Adrenal gland (tissue), 12 donors: ENCODE data around the gene KIF22. TPM values are rescaled to one million over a fixed set of nuclear protein-coding genes. Genes with fewer than 3 reads are reported as not detected.

Experiments used
- DNase-seq, 7 donors: peaks; one replicate each; pipeline ENCODE4 v3.0.0-alpha.2; 2019 to 2020
- H3K27ac ChIP-seq, 5 donors: fragments of 200-600 bp; sonication (generic) in 4 of 5; 1 replicate in 3 of 5; 2 replicates in 2 of 5; pipeline versions ENCODE4 v1.5.1 to v1.8.0; 2016 to 2020; ENCODE audit warnings: mild to moderate bottlenecking in 1 of 5
- H3K27me3 ChIP-seq: fragments of 200-600 bp; 2 replicates; pipeline ENCODE4 v1.8.0; 2021
- H3K36me3 ChIP-seq, 2 donors: fragments of 200-600 bp; replicated peaks in 1 of 2; 1 replicate in 1 of 2; 2 replicates in 1 of 2; pipeline versions ENCODE4 v1.5.1 to v1.8.0; 2018 to 2022
- H3K4me1 ChIP-seq, 2 donors: fragments of 200-600 bp; replicated peaks in 1 of 2; 1 replicate in 1 of 2; 2 replicates in 1 of 2; pipeline versions ENCODE4 v1.5.1 to v1.8.0; 2018 to 2021
- H3K4me3 ChIP-seq, 4 donors: fragments of 200-600 bp; sonication (generic) in 3 of 4; one replicate each; pipeline ENCODE4 v1.5.1; 2016 to 2018
- H3K9me3 ChIP-seq, 3 donors: fragments of 200-600 bp; sonication (generic) in 1 of 3; replicated peaks in 1 of 3; 1 replicate in 2 of 3; 2 replicates in 1 of 3; pipeline versions ENCODE4 v1.5.1 to v1.8.0; 2016 to 2021
- POLR2A ChIP-seq, 2 donors: fragments of 450-650 bp; IDR thresholded peaks; one replicate each; pipeline ENCODE4 v1.6.1; 2017; ENCODE audit warnings: antibody characterized with exemption in 2 of 2, mild to moderate bottlenecking in 2 of 2, moderate library complexity in 1 of 2
- WGBS, 4 donors: extraction: QIAGEN DNeasy Blood & Tissue Kit in 2 of 4; methylation state at CpG; one replicate each; pipeline versions ENCODE4 v1.1.5 to v1.1.7; 2013 to 2017; 5-methylcytosine and 5-hydroxymethylcytosine counted together
- intact Hi-C, 2 donors: fragments of 100-400 bp; cut with DNase I; formaldehyde crosslinking; loops; one replicate each; pipeline versions ENCODE4 v1.14.1 to v1.15.0; 2022 to 2023
- polyA plus RNA-seq, 3 donors: library from polyadenylated mRNA; stranded (reverse); fragments of 200-250 nt in 2 of 3; fragments of 350-450 nt in 1 of 3; fragmentation: Illumina TruSeq in 1 of 3; extraction: RNeasy Lipid Tissue Mini Kit (QIAGEN cat#74804) in 1 of 3; gene quantifications; one replicate each; pipeline ENCODE4 v1.2.3, GENCODE V29; 2013 to 2014
- total RNA-seq, 9 donors: library from RNA; depleted of rRNA in 4 of 9; stranded (reverse); fragments of >200 nt in 4 of 9; fragments of 120-200 nt in 1 of 9; fragmentation: NEBNext Ultra II Directional in 1 of 9; extraction: Animal tissue kit (Norgen Biotek cat#: 25700) in 1 of 9; gene quantifications; one replicate each; pipeline versions ENCODE4 v1.1.0 to v1.2.4, GENCODE V29; 2013 to 2023
- TF ChIP-seq, protein P1 (sequence below), 6 experiments: fragments of 450-650 bp in 4 of 6; fragments of 200-600 bp in 2 of 6; sonication (generic) in 1 of 6; IDR thresholded peaks; 1 replicate in 5 of 6; 2 replicates in 1 of 6; pipeline versions ENCODE4 v1.5.1 to v1.8.0; 2016 to 2021; ENCODE audit warnings: antibody characterized with exemption in 6 of 6, mild to moderate bottlenecking in 2 of 6, moderate library complexity in 1 of 6
- donor health status: healthy with polysubstance abuse.
- donor health status: Bipolar disorder and iron deficiency.
- donor health status: DM: yes; HTN: yes; CAD: no.
- donor health status: DM: no; HTN: no; CAD: no.
- donor health status: DM: no; HTN: no; CAD: no.
- donor health status: DM: yes; HTN: yes; CAD: no.

The KIF22 gene
- total and polyA plus RNA-seq, 12 donors = 8.8 to 127 (median 19.7) TPM

DNA sequence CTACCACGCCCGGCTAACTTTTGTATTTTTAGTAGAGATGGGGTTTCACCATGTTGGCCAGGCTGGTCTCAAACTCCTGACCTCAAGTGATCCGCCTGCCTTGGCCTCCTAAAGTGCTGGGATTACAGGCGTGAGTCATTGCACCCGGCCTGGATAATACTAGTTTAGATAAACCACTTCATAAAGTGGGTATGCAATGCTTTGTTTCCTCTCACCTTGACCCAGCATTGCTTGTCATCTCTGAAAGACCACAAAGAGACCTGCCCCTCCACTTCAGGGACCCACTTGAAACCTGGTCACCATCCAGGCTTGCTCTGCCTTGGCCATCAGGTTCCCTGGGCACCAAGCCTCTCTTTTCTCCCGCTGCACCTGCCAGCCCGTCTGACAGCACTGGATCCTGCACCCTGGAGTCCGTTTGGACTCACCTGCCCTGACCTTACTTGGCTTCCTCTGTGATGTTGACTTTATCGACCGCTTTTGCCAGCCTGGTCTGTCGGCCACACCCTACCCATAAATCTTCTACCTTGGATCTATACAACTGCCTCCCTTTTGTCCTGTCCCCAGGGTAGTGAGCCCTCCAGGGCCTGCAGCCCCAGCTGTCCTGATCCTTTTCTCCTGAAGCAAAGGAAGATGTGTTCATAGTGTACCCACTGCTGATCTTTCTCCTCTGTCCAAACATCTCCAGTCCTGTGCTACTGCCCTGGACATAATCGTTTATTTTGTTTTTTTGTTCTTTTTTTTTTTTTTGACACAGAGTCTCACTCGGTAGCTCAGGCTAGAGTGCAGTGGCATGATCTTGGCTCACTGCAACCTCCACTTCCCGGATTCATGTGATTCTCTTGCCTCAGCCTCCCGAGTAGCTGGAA lies 25.2 kb upstream of the KIF22 start:
- intact Hi-C loops = no loop called here
- Histone ChIP-seq H3K4me1 (no peaks in the 10 kb centered on the region), H3K27ac (no peak overlapping the region), H3K4me3 (no peak overlapping the region), H3K27me3 (no peaks in the 10 kb centered on the region), H3K36me3 (no peaks in the 10 kb centered on the region), H3K9me3 (no peaks in the 10 kb centered on the region)
- DNase-seq = no peak
- TF ChIP-seq POLR2A (IDR thresholded peaks at IDR 0.05) = no peak
- TF ChIP-seq, protein P1, sequence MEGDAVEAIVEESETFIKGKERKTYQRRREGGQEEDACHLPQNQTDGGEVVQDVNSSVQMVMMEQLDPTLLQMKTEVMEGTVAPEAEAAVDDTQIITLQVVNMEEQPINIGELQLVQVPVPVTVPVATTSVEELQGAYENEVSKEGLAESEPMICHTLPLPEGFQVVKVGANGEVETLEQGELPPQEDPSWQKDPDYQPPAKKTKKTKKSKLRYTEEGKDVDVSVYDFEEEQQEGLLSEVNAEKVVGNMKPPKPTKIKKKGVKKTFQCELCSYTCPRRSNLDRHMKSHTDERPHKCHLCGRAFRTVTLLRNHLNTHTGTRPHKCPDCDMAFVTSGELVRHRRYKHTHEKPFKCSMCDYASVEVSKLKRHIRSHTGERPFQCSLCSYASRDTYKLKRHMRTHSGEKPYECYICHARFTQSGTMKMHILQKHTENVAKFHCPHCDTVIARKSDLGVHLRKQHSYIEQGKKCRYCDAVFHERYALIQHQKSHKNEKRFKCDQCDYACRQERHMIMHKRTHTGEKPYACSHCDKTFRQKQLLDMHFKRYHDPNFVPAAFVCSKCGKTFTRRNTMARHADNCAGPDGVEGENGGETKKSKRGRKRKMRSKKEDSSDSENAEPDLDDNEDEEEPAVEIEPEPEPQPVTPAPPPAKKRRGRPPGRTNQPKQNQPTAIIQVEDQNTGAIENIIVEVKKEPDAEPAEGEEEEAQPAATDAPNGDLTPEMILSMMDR (IDR thresholded peaks at IDR 0.05) = no peak
- WGBS, 4 donors = 70 to 81% (median 76%) methylated on average over 15 of the region's 15 CpGs

DNA sequence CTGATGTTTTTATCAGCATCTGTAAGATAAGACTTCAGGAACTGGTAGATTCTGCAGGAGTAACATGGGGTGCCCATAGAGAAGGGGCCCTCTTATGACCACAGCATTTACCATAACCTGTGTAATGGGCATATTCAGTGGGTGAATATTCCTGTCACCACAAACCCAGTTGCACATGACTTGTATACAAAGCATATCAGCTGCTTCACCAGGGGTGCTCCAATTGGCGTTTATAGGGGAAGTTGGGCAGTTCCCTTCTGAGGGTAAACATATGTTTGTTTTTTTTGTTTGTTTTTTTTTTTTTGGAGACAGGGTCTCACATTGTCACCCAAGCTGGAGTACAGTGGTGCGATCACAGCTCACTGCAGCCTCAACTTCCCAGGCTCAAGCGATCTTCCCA lies 24.0 kb upstream of the KIF22 start:
- WGBS, 4 donors = 87 to 89% (median 88%) methylated on average over 3 of the region's 3 CpGs
- no peaks in the 10 kb centered on the region for H3K36me3 ChIP-seq
- no peaks in the 10 kb centered on the region for H3K4me1 ChIP-seq
- no peaks in the 10 kb centered on the region for H3K9me3 ChIP-seq
- no peak for DNase-seq
- no peaks in the 10 kb centered on the region for H3K27me3 ChIP-seq
- H3K27ac ChIP-seq = no peak overlapping the region
- TF ChIP-seq POLR2A (IDR thresholded peaks at IDR 0.05) = no peak
- TF ChIP-seq, protein P1 (IDR thresholded peaks at IDR 0.05) = no peak
- intact Hi-C loops = no loop called here
- no peak overlapping the region for H3K4me3 ChIP-seq

DNA sequence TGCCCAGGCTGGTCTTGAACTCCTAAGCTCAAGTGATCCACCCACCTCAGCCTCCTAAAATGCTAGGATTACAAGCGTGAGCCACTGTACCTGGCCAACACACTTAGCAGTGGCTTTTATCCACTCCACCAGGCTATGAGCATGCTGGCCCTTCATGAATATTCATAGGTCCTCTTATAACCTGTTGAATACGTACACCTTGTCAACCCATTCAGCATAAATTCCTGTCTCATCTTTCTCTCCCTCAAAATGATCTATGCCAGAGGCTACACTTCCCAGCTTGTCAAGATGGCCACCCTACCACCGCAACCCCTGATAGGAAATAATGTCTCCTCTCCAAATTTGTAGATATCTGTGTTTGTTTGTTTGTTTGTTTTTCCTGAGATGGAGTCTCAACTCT lies 23.5 kb upstream of the KIF22 start:
- Histone ChIP-seq H3K4me1 (no peaks in the 10 kb centered on the region), H3K36me3 (no peaks in the 10 kb centered on the region), H3K27ac (no peak overlapping the region), H3K27me3 (no peaks in the 10 kb centered on the region), H3K4me3 (no peak overlapping the region), H3K9me3 (no peaks in the 10 kb centered on the region)
- TF ChIP-seq POLR2A (IDR thresholded peaks at IDR 0.05) = no peak
- TF ChIP-seq, protein P1 (IDR thresholded peaks at IDR 0.05) = no peak
- no peak for DNase-seq
- intact Hi-C loops = no loop called here
- 87 to 92% (median 91%) methylated on average over 3 of the region's 3 CpGs for WGBS, 4 donors

DNA sequence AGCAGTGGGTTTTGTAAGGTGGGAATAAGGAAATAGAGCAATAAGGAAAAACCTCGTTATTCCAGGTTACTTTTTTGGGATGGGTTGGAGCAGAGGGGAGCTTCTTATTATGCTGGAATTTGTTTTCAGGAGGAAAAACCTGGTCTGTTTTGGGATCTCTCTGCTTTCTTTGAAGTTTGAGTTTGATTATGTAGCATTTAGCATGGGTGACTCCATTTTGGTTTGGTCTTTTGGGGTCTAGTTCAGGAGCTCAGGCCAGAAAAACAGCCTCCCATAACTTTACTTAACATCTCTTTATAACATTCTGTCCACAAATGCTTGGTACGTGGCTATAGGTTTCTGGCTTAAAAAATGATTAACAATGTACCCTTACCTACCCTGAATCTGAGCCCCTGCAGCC lies 21.0 kb upstream of the KIF22 start:
- intact Hi-C loops = no loop called here
- Histone ChIP-seq H3K36me3 (no peaks in the 10 kb centered on the region), H3K9me3 (no peaks in the 10 kb centered on the region), H3K27ac (no peak overlapping the region), H3K4me1 (no peaks in the 10 kb centered on the region), H3K27me3 (no peaks in the 10 kb centered on the region), H3K4me3 (no peak overlapping the region)
- no peak for DNase-seq
- no peak for TF ChIP-seq POLR2A (IDR thresholded peaks at IDR 0.05)
- TF ChIP-seq, protein P1 (IDR thresholded peaks at IDR 0.05) = no peak
- 67 to 87% (median 75%) methylated on average over 2 of the region's 2 CpGs for WGBS, 4 donors
